HCT116 (cell line): ENCODE results near the gene TXNDC16.

Source experiments
- CTCF ChIP-seq, 3 experiments: fragments of 200-600 bp in 1 of 3; sonication (generic) in 1 of 3; IDR thresholded peaks in 2 of 3; conservative IDR thresholded peaks in 1 of 3; 2 replicates each; pipeline ENCODE4 v1.5.1; 2012 to 2017; ENCODE audit warnings: low read depth in 2 of 3, low read length in 2 of 3, antibody characterized with exemption in 1 of 3, borderline replicate concordance in 1 of 3, control low read depth in 1 of 3, mild to moderate bottlenecking in 1 of 3, mixed read lengths in 1 of 3, mixed run types in 1 of 3, moderate library complexity in 1 of 3; ENCODE audit not compliant: insufficient read depth in 1 of 3
- EZH2 ChIP-seq: fragments of 200-600 bp; sonication (generic); IDR thresholded peaks from 2 replicates; pipeline ENCODE4 v1.6.1; 2017; ENCODE audit warnings: antibody characterized with exemption, mixed run types
- POLR2A ChIP-seq: IDR thresholded peaks from 2 replicates; pipeline ENCODE4 v1.7.0; 2011; ENCODE audit warnings: borderline replicate concordance; ENCODE audit not compliant: insufficient read depth, insufficient read length; ENCODE audit errors: extremely low read depth
- SP1 ChIP-seq: IDR thresholded peaks from 2 replicates; pipeline ENCODE4 v1.6.1; 2012; ENCODE audit warnings: low read depth

GRCh38 chr14:52429451-52429850 lies 122.9 kb downstream of the TXNDC16 start:
- TF ChIP-seq EZH2 (no peak), SP1 (no peak), CTCF (IDR thresholded peaks at IDR 0.05 in 2 of 3, conservative IDR thresholded peaks at IDR 0.05 in 1 of 3; ENCODE audit: borderline replicate concordance in 1 of 3, insufficient read depth in 1 of 3, low read depth in 2 of 3, low read length in 2 of 3) (no peak), POLR2A (no peak)
